HepG2 (cell line): ENCODE data around the gene KLHDC8B. TPM values are rescaled to one million over a fixed set of nuclear protein-coding genes. Genes with fewer than 3 reads are reported as not detected.

ENCODE experiments used
- ELF4 ChIP-seq: sonication (generic); formaldehyde crosslinking; IDR thresholded peaks from 2 replicates; pipeline ENCODE4 v1.5.0; 2020; ENCODE audit warnings: missing genetic modification reagents, mild to moderate bottlenecking, moderate library complexity, borderline replicate concordance
- ETV6 ChIP-seq: sonication (generic); formaldehyde crosslinking; conservative IDR thresholded peaks from 2 replicates; pipeline ENCODE4 v1.4.0; 2020; ENCODE audit warnings: missing genetic modification reagents
- FOXA3 ChIP-seq: IDR thresholded peaks from 2 replicates; pipeline ENCODE4 v1.6.1; 2016; ENCODE audit warnings: missing genetic modification reagents, missing compliant biosample characterization
- YEATS2 ChIP-seq: sonication (generic); formaldehyde crosslinking; IDR thresholded peaks from 2 replicates; pipeline ENCODE4 v1.4.0; 2020; ENCODE audit warnings: missing genetic modification reagents, borderline replicate concordance
- ZNF180 ChIP-seq: sonication (generic); formaldehyde crosslinking; IDR thresholded peaks from 2 replicates; pipeline ENCODE4 v1.4.0; 2020; ENCODE audit warnings: low read depth, missing genetic modification reagents, borderline replicate concordance
- ZNF335 ChIP-seq: sonication (generic); formaldehyde crosslinking; IDR thresholded peaks from 2 replicates; pipeline ENCODE4 v1.4.0; 2020; ENCODE audit warnings: missing genetic modification reagents
- ZNF773 ChIP-seq: sonication (generic); formaldehyde crosslinking; IDR thresholded peaks from 2 replicates; pipeline ENCODE4 v1.4.0; 2020; ENCODE audit warnings: missing genetic modification reagents, borderline replicate concordance
- polyA plus RNA-seq, 8 experiments: library from polyadenylated mRNA; depleted of rRNA in 3 of 8; stranded (reverse) in 7 of 8; unstranded in 1 of 8; fragments of >200 nt; fragmentation: Illumina TruSeq in 4 of 8; extraction: Trizol in 4 of 8; gene quantifications; 2 replicates each; pipeline versions ENCODE4 v1.2.1 to v1.2.3, GENCODE V29; 2011 to 2016; ENCODE audit warnings: low read depth in 4 of 8, missing spikeins in 1 of 8, mixed read lengths in 1 of 8; ENCODE audit not compliant: insufficient read depth in 1 of 8
- total RNA-seq, 5 experiments: library from RNA; depleted of rRNA; stranded (reverse); fragments of >200 nt; fragmentation: Illumina TruSeq; extraction: Trizol; gene quantifications; 2 replicates each; pipeline ENCODE4 v1.2.3, GENCODE V29; 2016; ENCODE audit warnings: low read depth in 1 of 5
- TF ChIP-seq, protein P1 (sequence below): sonication (generic); formaldehyde crosslinking; IDR thresholded peaks from 2 replicates; pipeline ENCODE4 v1.5.1; 2020; ENCODE audit warnings: mild to moderate bottlenecking, missing genetic modification reagents
- TF ChIP-seq, protein P2 (sequence below): sonication (generic); formaldehyde crosslinking; IDR thresholded peaks from 2 replicates; pipeline ENCODE4 v1.4.0; 2020; ENCODE audit warnings: mild to moderate bottlenecking, missing genetic modification reagents
- TF ChIP-seq, protein P3 (sequence below): sonication (generic); formaldehyde crosslinking; IDR thresholded peaks from 2 replicates; pipeline ENCODE4 v1.5.0; 2020; ENCODE audit warnings: missing genetic modification reagents
- TF ChIP-seq, protein P4 (sequence below): sonication (generic); formaldehyde crosslinking; IDR thresholded peaks from 2 replicates; pipeline ENCODE4 v1.9.0; 2021; ENCODE audit warnings: mild to moderate bottlenecking, missing genetic modification reagents

KLHDC8B gene
- total and polyA plus RNA-seq, 2 of the 13 experiments (the other 11 are each of a cell fraction or from before 2014, with no cell fraction given), result 17.2 to 17.8 TPM

DNA sequence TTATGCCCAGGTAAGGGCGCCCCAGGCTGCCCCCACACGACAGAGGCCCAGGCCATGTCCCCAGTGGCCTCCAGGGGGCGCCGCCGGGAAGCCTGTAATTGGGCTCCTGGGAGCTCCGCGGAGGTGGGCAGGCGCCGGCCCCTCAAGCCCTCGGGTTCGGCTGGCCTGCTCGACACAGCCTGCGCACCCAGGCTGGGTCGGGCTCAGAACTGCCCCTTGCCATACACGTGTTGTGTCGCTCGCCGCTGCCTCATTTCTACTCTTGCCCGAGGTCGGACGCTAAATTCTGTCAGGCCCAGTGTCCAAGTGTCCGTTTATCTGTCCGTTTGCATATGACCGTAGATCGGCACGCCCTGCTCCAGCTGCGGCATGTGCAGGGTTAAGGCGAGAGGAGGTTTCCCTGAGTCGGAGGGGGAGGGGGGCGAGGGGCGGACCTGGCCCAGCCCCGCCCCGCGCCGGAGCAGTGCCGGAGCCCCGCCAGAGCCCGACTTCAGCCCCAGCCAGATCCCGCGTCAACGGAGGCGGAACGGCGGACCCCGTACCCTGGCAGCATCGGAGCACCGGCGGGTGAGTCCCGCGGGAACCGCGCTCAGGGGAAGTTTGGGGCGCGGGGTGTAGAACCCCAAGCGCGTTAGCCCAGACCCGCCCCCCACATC lies at the start of gene KLHDC8B (continued):
- TF ChIP-seq, protein P1, sequence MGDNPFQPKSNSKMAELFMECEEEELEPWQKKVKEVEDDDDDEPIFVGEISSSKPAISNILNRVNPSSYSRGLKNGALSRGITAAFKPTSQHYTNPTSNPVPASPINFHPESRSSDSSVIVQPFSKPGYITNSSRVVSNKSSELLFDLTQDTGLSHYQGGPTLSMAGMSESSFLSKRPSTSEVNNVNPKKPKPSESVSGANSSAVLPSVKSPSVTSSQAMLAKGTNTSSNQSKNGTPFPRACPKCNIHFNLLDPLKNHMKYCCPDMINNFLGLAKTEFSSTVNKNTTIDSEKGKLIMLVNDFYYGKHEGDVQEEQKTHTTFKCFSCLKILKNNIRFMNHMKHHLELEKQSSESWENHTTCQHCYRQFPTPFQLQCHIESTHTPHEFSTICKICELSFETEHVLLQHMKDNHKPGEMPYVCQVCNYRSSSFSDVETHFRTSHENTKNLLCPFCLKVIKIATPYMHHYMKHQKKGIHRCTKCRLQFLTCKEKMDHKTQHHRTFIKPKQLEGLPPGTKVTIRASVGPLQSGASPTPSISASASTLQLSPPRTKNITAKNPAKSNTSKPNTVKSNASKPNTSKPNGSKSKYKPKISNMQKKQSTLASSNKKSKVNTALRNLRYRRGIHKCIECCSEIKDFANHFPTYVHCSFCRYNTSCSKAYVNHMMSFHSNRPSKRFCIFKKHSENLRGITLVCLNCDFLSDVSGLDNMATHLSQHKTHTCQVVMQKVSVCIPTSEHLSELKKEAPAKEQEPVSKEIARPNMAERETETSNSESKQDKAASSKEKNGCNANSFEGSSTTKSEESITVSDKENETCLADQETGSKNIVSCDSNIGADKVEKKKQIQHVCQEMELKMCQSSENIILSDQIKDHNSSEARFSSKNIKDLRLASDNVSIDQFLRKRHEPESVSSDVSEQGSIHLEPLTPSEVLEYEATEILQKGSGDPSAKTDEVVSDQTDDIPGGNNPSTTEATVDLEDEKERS (CRISPR knock-in tag), result no peak
- TF ChIP-seq ZNF335 (CRISPR knock-in tag), result peak; percentile 74
- TF ChIP-seq YEATS2 (CRISPR knock-in tag), result peak; percentile 77; the same call in 1 of the 2 replicates
- TF ChIP-seq ETV6, result no peak; the same call in 1 of the 2 replicates
- TF ChIP-seq, protein P2, sequence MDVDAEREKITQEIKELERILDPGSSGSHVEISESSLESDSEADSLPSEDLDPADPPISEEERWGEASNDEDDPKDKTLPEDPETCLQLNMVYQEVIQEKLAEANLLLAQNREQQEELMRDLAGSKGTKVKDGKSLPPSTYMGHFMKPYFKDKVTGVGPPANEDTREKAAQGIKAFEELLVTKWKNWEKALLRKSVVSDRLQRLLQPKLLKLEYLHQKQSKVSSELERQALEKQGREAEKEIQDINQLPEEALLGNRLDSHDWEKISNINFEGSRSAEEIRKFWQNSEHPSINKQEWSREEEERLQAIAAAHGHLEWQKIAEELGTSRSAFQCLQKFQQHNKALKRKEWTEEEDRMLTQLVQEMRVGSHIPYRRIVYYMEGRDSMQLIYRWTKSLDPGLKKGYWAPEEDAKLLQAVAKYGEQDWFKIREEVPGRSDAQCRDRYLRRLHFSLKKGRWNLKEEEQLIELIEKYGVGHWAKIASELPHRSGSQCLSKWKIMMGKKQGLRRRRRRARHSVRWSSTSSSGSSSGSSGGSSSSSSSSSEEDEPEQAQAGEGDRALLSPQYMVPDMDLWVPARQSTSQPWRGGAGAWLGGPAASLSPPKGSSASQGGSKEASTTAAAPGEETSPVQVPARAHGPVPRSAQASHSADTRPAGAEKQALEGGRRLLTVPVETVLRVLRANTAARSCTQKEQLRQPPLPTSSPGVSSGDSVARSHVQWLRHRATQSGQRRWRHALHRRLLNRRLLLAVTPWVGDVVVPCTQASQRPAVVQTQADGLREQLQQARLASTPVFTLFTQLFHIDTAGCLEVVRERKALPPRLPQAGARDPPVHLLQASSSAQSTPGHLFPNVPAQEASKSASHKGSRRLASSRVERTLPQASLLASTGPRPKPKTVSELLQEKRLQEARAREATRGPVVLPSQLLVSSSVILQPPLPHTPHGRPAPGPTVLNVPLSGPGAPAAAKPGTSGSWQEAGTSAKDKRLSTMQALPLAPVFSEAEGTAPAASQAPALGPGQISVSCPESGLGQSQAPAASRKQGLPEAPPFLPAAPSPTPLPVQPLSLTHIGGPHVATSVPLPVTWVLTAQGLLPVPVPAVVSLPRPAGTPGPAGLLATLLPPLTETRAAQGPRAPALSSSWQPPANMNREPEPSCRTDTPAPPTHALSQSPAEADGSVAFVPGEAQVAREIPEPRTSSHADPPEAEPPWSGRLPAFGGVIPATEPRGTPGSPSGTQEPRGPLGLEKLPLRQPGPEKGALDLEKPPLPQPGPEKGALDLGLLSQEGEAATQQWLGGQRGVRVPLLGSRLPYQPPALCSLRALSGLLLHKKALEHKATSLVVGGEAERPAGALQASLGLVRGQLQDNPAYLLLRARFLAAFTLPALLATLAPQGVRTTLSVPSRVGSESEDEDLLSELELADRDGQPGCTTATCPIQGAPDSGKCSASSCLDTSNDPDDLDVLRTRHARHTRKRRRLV (CRISPR knock-in tag), result no peak
- TF ChIP-seq, protein P3, sequence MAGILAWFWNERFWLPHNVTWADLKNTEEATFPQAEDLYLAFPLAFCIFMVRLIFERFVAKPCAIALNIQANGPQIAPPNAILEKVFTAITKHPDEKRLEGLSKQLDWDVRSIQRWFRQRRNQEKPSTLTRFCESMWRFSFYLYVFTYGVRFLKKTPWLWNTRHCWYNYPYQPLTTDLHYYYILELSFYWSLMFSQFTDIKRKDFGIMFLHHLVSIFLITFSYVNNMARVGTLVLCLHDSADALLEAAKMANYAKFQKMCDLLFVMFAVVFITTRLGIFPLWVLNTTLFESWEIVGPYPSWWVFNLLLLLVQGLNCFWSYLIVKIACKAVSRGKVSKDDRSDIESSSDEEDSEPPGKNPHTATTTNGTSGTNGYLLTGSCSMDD (CRISPR knock-in tag), result no peak
- TF ChIP-seq ZNF180 (CRISPR knock-in tag), result no peak
- no peak for TF ChIP-seq FOXA3 (CRISPR knock-in tag)
- TF ChIP-seq, protein P4, sequence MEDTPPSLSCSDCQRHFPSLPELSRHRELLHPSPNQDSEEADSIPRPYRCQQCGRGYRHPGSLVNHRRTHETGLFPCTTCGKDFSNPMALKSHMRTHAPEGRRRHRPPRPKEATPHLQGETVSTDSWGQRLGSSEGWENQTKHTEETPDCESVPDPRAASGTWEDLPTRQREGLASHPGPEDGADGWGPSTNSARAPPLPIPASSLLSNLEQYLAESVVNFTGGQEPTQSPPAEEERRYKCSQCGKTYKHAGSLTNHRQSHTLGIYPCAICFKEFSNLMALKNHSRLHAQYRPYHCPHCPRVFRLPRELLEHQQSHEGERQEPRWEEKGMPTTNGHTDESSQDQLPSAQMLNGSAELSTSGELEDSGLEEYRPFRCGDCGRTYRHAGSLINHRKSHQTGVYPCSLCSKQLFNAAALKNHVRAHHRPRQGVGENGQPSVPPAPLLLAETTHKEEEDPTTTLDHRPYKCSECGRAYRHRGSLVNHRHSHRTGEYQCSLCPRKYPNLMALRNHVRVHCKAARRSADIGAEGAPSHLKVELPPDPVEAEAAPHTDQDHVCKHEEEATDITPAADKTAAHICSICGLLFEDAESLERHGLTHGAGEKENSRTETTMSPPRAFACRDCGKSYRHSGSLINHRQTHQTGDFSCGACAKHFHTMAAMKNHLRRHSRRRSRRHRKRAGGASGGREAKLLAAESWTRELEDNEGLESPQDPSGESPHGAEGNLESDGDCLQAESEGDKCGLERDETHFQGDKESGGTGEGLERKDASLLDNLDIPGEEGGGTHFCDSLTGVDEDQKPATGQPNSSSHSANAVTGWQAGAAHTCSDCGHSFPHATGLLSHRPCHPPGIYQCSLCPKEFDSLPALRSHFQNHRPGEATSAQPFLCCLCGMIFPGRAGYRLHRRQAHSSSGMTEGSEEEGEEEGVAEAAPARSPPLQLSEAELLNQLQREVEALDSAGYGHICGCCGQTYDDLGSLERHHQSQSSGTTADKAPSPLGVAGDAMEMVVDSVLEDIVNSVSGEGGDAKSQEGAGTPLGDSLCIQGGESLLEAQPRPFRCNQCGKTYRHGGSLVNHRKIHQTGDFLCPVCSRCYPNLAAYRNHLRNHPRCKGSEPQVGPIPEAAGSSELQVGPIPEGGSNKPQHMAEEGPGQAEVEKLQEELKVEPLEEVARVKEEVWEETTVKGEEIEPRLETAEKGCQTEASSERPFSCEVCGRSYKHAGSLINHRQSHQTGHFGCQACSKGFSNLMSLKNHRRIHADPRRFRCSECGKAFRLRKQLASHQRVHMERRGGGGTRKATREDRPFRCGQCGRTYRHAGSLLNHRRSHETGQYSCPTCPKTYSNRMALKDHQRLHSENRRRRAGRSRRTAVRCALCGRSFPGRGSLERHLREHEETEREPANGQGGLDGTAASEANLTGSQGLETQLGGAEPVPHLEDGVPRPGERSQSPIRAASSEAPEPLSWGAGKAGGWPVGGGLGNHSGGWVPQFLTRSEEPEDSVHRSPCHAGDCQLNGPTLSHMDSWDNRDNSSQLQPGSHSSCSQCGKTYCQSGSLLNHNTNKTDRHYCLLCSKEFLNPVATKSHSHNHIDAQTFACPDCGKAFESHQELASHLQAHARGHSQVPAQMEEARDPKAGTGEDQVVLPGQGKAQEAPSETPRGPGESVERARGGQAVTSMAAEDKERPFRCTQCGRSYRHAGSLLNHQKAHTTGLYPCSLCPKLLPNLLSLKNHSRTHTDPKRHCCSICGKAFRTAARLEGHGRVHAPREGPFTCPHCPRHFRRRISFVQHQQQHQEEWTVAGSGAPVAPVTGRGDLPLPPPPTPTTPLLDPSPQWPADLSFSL, result 0 out of 2 replicates have a peak, but pooled peaks have one; percentile 14
- no peak for TF ChIP-seq ELF4 (CRISPR knock-in tag)
- TF ChIP-seq ZNF773 (CRISPR knock-in tag), result no peak
